GM21390 (cell line): ENCODE data around the gene WDR27.

Source experiments
- ATAC-seq: cut with Tn5 transposase; IDR thresholded peaks from one replicate; pipeline ENCODE4 v1.9.1; 2021; ENCODE audit not compliant: unreplicated experiment

Gene WDR27

DNA sequence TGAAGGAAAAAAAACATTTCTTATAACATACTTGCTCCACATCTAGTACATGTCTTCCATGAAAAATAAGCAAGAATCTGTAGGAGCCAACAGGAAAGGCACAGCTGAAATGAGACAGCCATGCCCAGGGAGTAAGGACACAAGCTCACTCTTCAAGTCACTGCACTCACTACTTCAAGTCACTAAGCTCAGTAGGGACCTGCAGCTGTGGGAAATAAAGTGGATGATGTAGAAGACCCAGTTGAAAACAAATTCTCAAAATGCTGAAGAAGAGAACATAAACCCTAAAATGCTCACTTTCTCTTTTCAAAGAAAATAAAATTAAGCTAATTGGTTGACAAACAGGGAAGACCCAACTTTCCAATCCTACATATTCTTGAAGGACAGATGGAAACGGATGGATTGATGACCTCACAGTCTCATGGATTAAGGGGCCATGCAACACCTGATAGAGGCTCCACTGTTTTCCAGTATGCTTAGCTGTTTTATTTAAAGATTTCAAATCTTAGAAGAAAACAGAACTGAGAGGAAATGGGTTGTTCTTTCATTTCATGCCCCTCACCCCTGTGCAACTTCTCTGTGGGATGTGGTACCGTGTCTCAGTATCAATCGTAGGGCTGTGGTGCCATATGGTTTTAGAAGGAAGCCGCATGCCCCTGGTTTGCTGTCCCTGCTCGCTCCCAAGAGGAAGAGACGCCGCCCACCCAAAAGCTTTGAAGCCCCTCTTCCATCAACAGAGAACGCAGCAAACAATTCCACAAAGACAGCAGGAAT, 133.3 kb downstream of the WDR27 start:
- ATAC-seq = no peak

DNA sequence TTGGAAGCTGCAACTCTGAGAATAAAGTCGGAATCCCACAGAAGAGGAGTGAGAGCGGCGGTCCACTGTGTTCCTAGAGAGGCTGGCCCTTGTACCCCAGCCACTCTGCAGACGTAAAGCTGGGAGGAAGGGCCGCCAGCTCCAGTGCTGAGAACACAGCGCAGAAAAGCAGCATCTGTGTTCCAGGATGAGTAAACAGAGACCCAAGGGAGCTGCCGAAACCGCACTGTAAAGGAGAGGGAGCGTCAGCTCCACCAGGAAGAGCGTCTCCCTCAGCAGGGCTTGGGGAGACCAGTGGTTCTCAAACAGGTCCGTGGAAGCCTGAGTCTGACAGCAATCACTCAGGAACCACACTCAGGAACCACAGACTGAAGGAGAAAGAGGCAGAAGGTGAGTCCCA, 134.0 kb downstream of the WDR27 start:
- no peak for ATAC-seq

DNA sequence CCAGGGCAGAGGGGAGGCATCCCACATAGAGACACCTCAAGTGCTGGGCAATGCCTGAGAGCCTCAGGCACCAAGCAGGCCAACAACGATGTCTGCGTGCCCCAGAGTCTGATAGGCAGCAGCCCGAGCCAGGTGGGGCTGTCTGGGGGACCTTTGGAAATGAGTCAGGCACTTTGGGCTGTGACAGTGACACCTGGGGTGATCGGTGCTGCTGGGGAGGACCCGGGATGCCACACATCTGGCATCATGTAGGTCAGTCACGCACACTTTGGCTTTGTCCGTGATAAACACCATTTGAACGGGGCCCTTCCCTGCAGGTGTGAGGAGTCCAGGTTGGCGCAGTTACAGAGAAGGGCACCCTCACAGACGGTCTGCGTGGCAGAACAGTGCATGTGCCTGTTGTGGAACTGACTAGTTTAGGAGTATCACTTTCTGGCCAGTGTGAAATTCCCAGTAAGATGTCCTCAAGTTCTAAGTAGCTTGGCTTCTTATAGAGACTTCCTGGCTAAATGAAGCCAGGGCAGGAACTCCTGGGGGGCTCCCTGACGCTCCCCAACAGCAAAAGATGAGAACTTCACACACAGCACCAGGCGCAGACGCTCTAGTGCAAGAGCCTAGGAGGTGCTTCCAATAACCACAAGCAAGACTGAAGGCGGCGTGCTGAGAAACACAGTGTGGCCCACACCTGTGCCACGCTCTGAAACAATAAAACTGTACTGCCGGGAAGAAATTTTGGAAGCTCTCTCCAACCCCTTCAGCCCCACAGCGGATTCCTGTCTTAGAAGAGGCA, 134.7 kb downstream of the WDR27 start:
- no peak for ATAC-seq

DNA sequence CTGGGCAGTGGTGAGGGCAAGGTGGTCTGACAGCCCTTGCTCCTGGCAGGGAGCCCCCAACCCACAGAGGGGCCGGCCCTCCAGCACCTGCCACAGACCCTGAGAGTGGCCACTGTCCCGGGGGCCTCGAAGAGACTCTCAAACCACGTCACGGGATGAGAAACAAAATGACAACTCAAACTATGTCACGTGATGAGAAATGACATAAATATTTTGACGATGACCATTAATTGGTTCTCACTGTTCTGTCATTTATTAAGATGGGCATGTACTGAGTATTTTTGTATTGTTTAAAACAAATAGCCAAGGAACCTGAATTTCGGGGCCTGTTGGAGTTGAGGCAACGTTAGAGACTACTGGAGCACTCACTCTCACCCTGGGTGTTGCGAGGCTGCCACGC, 135.5 kb downstream of the WDR27 start:
- ATAC-seq = no peak

DNA sequence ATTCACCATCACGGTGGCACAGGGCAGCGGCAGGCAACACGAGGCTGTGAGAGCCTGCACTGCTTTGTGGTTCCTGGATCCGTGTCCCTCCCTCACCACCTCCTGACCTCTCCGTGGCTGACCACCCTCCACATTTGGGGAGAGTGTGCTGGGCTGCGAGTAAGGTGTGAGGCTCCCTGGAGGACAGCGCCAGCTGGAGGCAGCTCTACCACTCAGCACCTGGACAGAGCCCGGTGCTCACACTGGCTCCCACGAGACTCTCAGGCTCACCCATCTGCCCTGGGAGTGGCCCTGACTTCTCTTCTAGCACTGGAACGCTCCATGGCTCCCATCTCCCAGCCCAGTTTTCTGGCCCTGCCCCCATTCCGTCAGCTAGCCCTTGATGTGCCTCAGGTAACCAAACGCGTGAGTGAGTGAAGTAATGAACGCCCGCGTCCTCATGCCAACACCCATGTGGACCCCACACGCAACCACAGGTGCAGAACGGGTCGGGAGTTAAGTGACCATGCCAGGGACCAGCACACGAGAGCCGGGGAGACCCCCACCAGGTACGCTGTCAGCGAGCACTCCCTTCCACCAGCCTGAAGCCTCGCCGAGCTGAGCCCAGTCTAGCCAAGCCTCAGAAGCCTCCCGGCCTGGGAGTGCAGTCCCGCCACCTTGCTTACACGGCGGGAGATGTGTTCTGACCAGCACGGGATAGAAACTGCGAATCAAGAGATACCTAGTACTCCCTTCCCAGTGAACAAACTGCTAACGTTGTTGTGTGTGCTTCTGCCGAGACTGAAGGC, 137.2 kb downstream of the WDR27 start:
- no peak for ATAC-seq

DNA sequence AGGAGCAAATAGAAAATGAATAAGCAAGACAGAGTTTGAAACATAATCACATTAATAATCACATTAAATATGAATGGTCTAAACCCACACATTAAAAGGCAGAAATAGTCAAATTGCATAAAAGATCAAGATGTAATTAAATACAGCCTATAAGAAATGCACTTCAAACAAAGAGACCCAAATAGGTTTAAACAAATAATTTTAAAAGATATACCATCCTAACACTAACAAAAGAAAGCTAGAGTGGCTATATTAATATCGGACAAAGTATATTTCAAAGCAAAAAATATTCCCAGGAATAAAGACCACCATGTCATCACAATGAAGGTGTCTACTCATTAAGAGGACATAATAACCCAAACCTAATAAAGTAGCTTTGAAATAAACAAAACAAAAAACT, 140.2 kb downstream of the WDR27 start:
- ATAC-seq = no peak

DNA sequence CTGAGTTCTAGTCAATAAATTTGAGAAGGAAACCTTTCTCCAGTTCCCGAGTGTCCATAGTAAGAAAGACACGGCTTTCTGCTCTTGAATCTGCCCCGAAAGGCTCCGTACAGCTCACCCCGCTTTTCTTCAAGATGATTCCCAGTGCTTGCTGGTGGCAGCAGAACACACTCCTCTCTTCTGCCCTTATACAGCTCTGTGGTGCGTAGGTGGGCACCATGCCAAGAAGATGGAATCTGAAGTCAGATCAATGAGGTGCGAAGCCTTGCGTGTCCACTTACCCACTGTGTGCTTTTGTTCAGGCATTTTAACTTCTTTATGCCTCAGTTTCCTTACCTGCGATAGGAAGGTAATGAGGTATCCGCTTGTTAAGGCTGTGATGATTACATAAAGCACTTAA, 142.2 kb downstream of the WDR27 start:
- no peak for ATAC-seq

DNA sequence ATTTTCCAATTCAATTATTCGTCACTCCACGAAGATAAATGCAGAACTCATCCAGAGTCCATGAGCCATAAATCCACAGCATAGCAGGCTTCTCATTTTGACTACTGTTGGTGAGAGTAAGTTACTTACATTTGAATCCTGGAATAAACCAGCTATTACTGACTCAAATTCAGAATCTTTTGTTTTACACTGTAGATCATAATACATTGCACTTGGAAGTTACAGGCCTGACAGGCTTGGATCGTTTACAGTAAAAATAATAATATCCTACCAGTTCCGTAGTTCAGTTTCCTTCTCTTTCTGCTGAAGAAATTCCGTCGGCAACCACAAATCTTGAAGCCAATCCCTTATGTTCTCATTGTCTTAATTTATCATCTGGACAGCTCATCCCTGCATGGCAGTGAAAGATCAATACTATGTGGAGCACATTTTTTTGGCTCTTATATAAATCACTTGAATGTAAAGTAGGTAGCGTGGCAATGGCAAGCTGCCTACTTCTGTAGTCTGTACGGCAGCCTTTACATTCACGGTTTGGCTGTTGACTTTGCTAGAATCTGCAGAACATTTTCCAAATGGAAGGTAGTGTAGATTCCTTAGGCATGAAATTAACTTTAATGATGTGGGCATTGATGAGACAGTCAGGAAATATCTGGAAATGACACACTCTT, 142.9 kb downstream of the WDR27 start:
- ATAC-seq = no peak

DNA sequence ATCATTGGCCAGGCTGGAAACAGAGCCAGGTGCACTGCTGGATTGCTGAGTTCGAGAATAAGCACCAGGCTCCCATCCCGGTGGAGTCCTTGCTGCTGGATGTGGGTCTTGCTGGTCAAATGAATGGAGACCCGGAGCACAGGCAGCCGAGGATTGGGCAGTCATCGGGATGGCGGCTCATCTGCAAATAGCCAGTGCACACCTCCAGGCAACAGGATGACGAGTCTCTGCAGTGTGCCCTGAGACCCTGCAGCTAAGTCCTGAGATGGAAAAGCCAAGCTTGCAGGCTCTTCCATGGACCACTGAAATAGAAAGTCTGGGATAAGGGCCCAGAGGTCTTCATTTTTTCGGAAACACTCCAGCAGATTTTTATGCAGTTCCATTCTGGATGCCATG, 143.5 kb downstream of the WDR27 start:
- no peak for ATAC-seq

DNA sequence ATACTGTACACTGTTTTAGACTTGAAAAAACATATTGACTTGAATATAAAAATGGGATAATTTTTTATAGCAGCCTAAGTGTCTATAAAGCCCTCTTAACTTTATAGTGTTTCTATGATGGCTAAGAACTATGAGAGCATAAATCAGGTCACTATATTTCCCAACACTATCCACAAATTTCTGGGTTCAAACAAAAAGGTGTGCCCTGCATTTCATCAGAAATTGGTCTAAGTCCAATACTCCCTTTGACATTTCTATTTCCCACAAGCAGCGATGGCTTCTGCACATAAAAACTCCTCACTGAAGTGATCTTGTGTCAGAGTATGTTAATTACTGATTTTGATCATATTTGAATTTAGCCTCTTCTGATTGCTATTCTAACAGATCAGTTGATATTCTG, 143.9 kb downstream of the WDR27 start:
- ATAC-seq = no peak

DNA sequence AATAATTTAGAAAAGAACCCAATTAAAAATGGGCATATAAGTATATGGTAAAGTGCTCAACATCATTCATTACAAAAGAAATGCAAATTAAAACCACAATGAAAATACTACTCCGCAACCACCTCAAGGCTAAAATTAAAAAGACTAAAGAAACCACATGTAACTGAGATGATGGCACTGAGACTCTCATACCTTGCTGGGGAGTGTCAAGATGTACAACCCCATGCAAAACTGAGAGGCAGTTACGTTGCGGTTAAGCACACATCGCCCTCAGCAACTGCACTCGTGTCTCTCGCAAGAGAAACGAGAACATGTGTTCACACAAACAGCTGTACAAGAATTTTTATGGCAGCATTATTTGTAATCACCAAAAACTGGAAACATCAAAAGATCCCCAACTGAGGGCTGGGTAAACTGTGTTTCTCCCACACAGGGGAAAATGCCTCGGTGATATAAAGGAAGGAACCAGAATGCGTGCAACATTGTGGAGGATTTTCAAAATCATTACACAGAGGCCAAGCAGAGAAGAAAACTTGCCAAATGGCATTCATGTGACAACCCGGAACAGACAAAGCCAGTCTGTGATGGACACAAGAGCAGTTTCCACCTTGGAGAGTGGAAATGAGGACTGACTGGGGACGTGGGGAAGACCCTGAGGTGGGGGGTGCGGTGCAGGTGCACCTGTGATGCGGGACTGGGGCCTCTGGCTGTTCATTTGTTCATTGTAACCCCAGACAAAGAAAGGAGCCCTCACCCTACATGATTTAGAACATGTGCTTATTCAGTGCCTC, 144.9 kb downstream of the WDR27 start:
- peak; percentile 100 for ATAC-seq

DNA sequence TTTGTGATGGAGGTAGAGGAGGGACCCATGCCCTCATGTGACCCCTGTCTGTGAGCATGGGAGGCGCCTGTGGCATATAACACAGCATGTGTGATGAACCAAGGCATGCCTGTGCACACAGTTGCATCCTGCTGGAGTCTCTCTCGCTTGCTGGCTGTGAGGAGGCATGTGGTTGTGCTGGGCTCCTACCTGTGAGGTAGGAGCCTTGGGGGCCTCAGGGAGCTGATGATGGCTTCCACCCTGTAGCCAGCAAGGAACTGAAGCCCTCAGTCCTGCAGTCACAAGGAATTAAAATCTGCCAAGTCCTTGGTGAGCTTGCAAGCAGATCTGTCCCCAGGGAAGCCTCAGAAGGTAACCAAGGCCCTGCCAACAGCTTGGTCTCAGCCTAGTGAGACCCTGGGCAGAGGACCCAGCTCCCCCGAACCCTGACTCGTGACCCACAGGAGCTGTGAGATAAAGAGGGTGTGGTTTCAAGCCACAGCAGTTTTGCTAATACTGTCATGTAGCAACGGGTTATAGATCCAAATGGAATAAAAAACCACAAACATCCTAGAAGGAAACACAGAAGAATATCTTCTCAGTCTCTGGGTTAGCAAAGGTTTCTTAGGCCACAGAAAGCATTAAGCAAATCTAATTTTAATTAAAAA, 145.7 kb downstream of the WDR27 start:
- ATAC-seq = no peak

DNA sequence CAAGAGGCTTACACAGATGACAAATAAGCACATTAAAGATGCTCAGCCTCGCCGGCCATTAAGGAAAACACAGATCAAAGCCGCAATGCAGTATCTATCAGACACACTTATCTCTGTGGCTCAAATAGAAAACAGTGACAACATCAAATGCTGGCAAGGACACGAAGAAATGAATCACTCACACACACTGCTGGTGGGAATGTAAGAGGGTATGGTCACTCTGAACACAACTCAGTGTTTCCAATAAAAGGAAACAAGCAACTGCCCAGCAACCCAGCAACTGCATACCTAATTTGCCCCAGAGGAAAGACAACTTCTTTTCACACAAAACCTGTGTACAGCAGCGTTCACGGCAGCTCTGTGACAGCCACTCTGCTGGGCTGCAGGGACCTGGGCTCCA, 155.8 kb downstream of the WDR27 start:
- no peak for ATAC-seq

DNA sequence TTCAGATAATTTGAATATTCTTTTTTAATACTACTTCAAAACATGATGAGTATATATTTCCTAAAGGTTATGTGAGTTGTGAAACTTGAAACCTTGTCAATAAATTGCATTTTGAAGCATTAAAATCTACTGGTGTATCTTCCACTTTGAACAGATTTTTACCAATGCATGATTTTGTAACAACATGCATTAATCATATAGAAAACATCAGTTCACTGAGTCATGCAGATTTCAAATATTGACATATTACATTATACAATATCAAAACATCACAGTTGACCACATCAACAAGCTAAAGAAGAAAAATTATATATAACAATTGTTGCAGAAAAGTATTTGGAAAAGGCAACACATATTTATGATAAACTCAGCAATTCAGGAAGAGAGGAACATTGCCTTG, 158.1 kb downstream of the WDR27 start:
- no peak for ATAC-seq

DNA sequence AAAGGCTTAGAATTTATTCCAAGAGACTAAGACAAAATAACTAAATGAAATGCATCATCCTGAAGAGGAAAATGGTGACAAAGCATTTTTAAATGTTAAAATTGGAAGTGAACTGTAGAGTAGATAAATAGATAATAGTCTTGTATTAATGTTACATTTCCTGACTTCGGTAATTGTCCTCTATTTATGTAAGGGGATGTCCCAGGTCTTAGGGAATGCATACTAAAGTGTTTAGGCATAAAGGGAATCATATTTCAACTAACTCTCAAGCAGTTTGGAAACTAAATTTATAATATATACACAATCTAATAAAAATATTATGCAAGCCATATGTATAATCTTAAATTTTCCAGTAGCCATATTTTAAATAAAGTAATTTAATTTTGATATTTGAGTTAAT, 159.3 kb downstream of the WDR27 start:
- ATAC-seq = no peak

DNA sequence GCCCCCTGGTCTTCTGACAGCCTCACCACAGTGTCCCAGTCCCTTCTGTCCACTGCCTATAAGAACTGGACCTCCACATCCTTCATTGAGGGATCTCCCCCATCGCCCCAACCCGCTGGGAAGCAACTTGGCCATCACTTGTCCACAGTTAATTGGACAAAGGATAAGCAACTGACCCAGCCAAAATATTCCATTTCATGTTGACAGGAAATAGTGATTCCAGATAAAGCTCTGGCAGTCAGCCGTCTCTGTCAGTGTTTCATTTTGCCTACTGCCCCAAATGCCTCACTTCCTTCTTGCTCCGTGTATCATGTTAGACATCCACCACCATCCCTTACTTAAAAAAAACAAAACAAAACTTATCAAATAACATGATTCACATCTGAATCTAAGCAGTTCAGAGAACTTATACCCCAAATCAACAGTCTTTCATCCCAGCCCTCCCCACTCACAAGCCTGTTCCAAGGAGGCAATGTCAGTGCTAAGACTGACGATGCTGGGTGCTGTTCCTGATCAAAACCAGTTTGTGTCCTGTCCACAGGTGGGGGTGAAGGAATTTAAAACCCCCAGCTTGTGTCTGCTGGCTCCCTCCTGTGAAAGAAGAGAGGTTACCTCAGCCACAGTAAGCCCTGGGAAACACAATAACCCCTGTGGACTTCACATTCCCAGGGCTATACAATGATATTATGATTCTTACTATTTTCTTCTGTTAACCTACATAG, 162.5 kb downstream of the WDR27 start:
- no peak for ATAC-seq

DNA sequence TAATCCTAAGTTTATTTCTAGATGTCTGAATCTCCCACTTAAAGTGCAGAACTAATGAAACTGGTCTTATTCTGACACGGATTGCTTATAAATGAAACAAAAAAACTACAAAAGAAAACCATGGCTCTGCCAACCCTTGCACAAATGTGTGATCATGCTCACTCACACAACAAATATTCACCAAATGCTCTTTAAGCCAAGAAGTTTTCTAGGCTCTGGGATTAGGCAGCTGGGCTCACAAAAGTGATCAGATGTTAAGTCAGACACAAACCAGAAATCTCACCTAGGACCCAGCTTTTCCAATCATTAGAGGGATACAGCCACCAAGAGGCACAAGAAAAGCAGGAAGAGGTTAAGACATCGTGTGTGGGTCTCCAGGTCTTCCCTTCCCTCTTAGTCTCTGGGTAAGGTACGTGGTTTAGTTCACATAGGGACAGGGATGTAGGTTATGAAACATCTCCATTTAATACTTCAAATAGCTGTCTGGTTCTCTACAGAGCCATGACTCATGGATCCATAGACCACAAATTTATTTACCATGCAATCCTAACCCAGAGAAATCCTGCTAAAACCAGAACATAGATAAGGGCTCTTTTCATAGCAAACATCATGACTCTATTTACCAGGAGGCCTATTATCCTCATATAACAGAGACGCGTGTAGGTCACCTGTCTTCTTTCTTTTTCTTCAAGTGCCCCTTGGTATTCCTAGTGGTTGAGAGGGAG, 165.2 kb downstream of the WDR27 start:
- no peak for ATAC-seq

DNA sequence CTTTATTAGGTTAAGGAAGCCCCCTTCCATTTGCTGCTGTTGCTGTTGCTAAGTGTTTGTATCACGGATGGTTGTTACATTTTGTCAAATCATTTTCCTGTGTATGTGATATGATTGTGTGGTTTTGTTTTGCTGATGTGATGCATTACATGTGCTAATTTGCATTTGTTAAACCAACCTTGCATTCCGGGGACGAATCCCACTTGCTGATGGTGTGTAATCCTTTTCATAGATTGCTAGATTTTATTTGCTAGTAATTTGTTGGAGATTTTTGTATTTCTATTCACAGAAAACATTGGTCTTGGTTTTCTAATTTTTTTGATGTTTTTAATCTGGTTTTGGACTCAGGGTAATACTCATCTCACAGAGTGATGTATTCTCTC, 167.8 kb downstream of the WDR27 start:
- ATAC-seq = no peak
